ENCODE measurements around the gene TCERG1. TPM values are rescaled to one million over a fixed set of nuclear protein-coding genes. Genes with fewer than 3 reads are reported as not detected.

TCERG1 gene
- polyA plus RNA-seq, 1 donor from 2014 or later: 238 TPM

- Histone ChIP-seq H2AFZ (ENCODE audit: low read depth, low read length) (no peak overlapping the region), H3K27ac (ENCODE audit: low read length) (no peak overlapping the region), H4K20me1 (ENCODE audit: insufficient read depth) (no peaks in the 10 kb centered on the region)
Observed at GRCh38 chr5:146419696-146420095, 27.4 kb upstream of the TCERG1 start.

GRCh38 chr5:146425023-146425422 is 22.1 kb upstream of the TCERG1 start:
- Histone ChIP-seq H3K79me2 (replicated peaks; ENCODE audit: insufficient read depth, low read length) (no peaks in the 10 kb centered on the region), H3K9ac (ENCODE audit: low read length) (no peak overlapping the region), H3K4me3 (ENCODE audit: low read length) (no peak overlapping the region), H3K9me3 (ENCODE audit: low read length) (no peaks in the 10 kb centered on the region), H4K20me1 (ENCODE audit: insufficient read depth) (no peaks in the 10 kb centered on the region), H3K4me2 (ENCODE audit: low read length) (no peak overlapping the region), H3K9me2 (ENCODE audit: insufficient read depth, low read length) (no peaks in the 10 kb centered on the region), H3K36me3 (ENCODE audit: insufficient read depth, low read length) (no peaks in the 10 kb centered on the region), H3F3A (ENCODE audit: insufficient read depth, low read length, poor library complexity, severe bottlenecking) (no peaks in the 10 kb centered on the region), H2AFZ (ENCODE audit: low read depth, low read length) (no peak overlapping the region), H3K27ac (ENCODE audit: low read length) (no peak overlapping the region), H3K27me3 (ENCODE audit: insufficient read depth, low read depth, low read length) (no peaks in the 10 kb centered on the region)
- TF ChIP-seq POLR2AphosphoS5 (IDR thresholded peaks at IDR 0.05) (no peak), EZH2 (IDR thresholded peaks at IDR 0.05; ENCODE audit: borderline replicate concordance, insufficient read depth, low read length, poor library complexity, severe bottlenecking) (no peak), SMC3 (conservative IDR thresholded peaks at IDR 0.05; ENCODE audit: poor library complexity) (no peak), TAF1 (IDR thresholded peaks at IDR 0.05; ENCODE audit: low read depth) (no peak), EP300 (conservative IDR thresholded peaks at IDR 0.05; ENCODE audit: poor library complexity, severe bottlenecking) (no peak), REST (IDR thresholded peaks at IDR 0.05; ENCODE audit: borderline replicate concordance) (no peak), RAD21 (conservative IDR thresholded peaks at IDR 0.05) (no peak)

More at GRCh38 chr5:146419696-146420095, 27.4 kb upstream of the TCERG1 start:
- H3K4me2 ChIP-seq (ENCODE audit: low read length): no peak overlapping the region
- H3K9me3 ChIP-seq (ENCODE audit: low read length): no peaks in the 10 kb centered on the region
- no peaks in the 10 kb centered on the region for H3K79me2 ChIP-seq (replicated peaks; ENCODE audit: insufficient read depth, low read length)
- H3K9me2 ChIP-seq (ENCODE audit: insufficient read depth, low read length): no peaks in the 10 kb centered on the region
- TF ChIP-seq TAF1 (IDR thresholded peaks at IDR 0.05; ENCODE audit: low read depth): no peak
- no peak for TF ChIP-seq POLR2AphosphoS5 (IDR thresholded peaks at IDR 0.05)
- no peak for TF ChIP-seq REST (IDR thresholded peaks at IDR 0.05; ENCODE audit: borderline replicate concordance)
- TF ChIP-seq RAD21 (conservative IDR thresholded peaks at IDR 0.05): no peak
- no peak for TF ChIP-seq EZH2 (IDR thresholded peaks at IDR 0.05; ENCODE audit: borderline replicate concordance, insufficient read depth, low read length, poor library complexity, severe bottlenecking)
- no peak for TF ChIP-seq CTCF (IDR thresholded peaks at IDR 0.05; ENCODE audit: poor library complexity, severe bottlenecking)
- TF ChIP-seq MXI1 (conservative IDR thresholded peaks at IDR 0.05; ENCODE audit: poor library complexity, severe bottlenecking): no peak
- no peak for TF ChIP-seq EP300 (conservative IDR thresholded peaks at IDR 0.05; ENCODE audit: poor library complexity, severe bottlenecking)
- TF ChIP-seq SMC3 (conservative IDR thresholded peaks at IDR 0.05; ENCODE audit: poor library complexity): no peak
- H3K9ac ChIP-seq (ENCODE audit: low read length): no peak overlapping the region
- H3F3A ChIP-seq (ENCODE audit: insufficient read depth, low read length, poor library complexity, severe bottlenecking): no peaks in the 10 kb centered on the region
- no peaks in the 10 kb centered on the region for H3K27me3 ChIP-seq (ENCODE audit: insufficient read depth, low read depth, low read length)
- no peak overlapping the region for H3K4me3 ChIP-seq (ENCODE audit: low read length)
- no peaks in the 10 kb centered on the region for H3K36me3 ChIP-seq (ENCODE audit: insufficient read depth, low read length)

Data from neural cell (in vitro differentiated cells).